H1 (cell line): ENCODE results near the gene COPS9.

Experiments
- BCL11A ChIP-seq, 2 experiments: IDR thresholded peaks; one replicate each; pipeline ENCODE4 v1.6.1; 2011; ENCODE audit warnings: low read depth in 2 of 2, low read length in 2 of 2, mild to moderate bottlenecking in 2 of 2
- CBX8 ChIP-seq: fragments of 300-800, 300-1000 bp; sonication (generic); IDR thresholded peaks from 2 replicates; pipeline ENCODE4 v1.7.1; 2016; ENCODE audit warnings: low read depth, low read length, borderline replicate concordance
- CHD2 ChIP-seq: IDR thresholded peaks from 2 replicates; pipeline ENCODE4 v1.6.1; 2012; ENCODE audit warnings: low read length, improper control_type of control experiment
- CTCF ChIP-seq, 3 experiments: IDR thresholded peaks; 1 replicate in 2 of 3; 2 replicates in 1 of 3; pipeline versions ENCODE4 v1.5.1 to v1.6.1; 2011; ENCODE audit warnings: low read length in 3 of 3, mild to moderate bottlenecking in 3 of 3, inconsistent platforms in 2 of 3, low read depth in 1 of 3, moderate library complexity in 1 of 3; ENCODE audit not compliant: insufficient read depth in 1 of 3; ENCODE audit errors: control extremely low read depth in 1 of 3
- EGR1 ChIP-seq: IDR thresholded peaks from 2 replicates; pipeline ENCODE4 v1.6.1; 2011; ENCODE audit warnings: low read depth, low read length, borderline replicate concordance
- EP300 ChIP-seq, 2 experiments: IDR thresholded peaks; 1 replicate in 1 of 2; 2 replicates in 1 of 2; pipeline ENCODE4 v1.6.1; 2011 to 2012; ENCODE audit warnings: low read depth in 2 of 2, low read length in 2 of 2, mild to moderate bottlenecking in 2 of 2, borderline replicate concordance in 1 of 2, inconsistent platforms in 1 of 2, moderate library complexity in 1 of 2
- HDAC6 ChIP-seq: IDR thresholded peaks from one replicate; pipeline ENCODE4 v1.7.1; 2012; ENCODE audit warnings: low read depth, mild to moderate bottlenecking, inconsistent platforms, low read length, moderate library complexity
- JUN ChIP-seq: IDR thresholded peaks from 2 replicates; pipeline ENCODE4 v1.6.1; 2011; ENCODE audit warnings: low read depth, mild to moderate bottlenecking, improper control_type of control experiment, low read length
- POLR2A ChIP-seq, 2 experiments: IDR thresholded peaks; 1 replicate in 1 of 2; 2 replicates in 1 of 2; pipeline ENCODE4 v1.6.1; 2011; ENCODE audit warnings: low read depth in 2 of 2, low read length in 2 of 2, mild to moderate bottlenecking in 2 of 2; ENCODE audit errors: control extremely low read depth in 1 of 2
- POLR2AphosphoS5 ChIP-seq: IDR thresholded peaks from 2 replicates; pipeline ENCODE4 v1.6.1; 2011; ENCODE audit warnings: low read depth, low read length
- RAD21 ChIP-seq, 2 experiments: IDR thresholded peaks in 1 of 2; conservative IDR thresholded peaks in 1 of 2; 2 replicates each; pipeline ENCODE4 v1.6.1; 2011; ENCODE audit warnings: low read depth in 2 of 2, low read length in 2 of 2, improper control_type of control experiment in 1 of 2, inconsistent platforms in 1 of 2, mild to moderate bottlenecking in 1 of 2, moderate library complexity in 1 of 2
- RFX5 ChIP-seq: IDR thresholded peaks from 2 replicates; pipeline ENCODE4 v1.6.1; 2011; ENCODE audit warnings: low read depth, low read length, improper control_type of control experiment, borderline replicate concordance
- SAP30 ChIP-seq: fragments of 300-600 bp; sonication (generic); IDR thresholded peaks from 2 replicates; pipeline ENCODE4 v1.7.1; 2012; ENCODE audit warnings: low read length, moderate library complexity, mild to moderate bottlenecking, inconsistent platforms; ENCODE audit not compliant: insufficient read depth, insufficient replicate concordance

DNA sequence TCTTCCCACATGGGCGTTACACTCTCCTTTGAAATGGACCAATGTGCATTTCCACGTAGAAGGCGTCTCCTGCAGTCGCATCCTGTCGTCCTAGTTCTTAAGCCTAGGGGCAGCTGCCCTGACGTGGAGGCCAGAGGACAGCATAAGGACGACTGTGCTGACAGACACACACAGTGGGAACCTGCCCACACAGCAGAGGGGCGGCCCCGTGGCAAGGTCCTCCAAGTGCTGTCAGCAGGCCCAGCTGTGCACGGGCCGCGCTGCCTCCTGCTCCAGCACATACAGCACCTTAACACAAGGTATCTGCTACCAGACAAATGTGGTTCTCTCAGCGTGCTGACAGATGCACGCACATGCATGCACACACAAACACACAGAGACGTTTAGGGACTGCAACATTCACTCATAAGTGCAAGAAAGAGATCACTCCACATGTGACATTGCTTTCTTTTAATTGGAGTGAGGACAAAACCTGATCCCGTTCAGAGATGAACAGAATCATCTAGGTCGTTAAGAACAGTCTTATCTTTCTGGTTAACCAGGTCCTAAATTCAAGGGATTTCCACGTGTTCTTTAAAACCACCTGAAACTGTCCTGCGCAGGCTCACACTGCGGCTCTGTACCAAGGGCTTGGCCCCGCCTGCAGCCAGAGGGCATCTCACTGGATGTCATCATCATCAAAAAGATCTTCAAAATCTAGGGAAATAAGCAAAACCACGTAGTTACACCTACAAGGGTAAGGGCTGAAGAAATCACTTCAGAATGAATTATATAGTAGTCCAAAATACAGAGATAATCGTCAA, 5.5 kb downstream of the COPS9 start:
- no peak; the same call in 1 of the 2 replicates for TF ChIP-seq POLR2AphosphoS5
- no peak for TF ChIP-seq EGR1
- TF ChIP-seq SAP30, result no peak
- TF ChIP-seq EP300 (IDR thresholded peaks at IDR 0.05; ENCODE audit: borderline replicate concordance in 1 of 2, low read depth in 2 of 2, low read length in 2 of 2), result no peak
- no peak for TF ChIP-seq CHD2
- TF ChIP-seq CTCF (IDR thresholded peaks at IDR 0.05; ENCODE audit: control extremely low read depth in 1 of 3, insufficient read depth in 1 of 3, low read depth in 1 of 3, low read length in 3 of 3), result no peak
- no peak for TF ChIP-seq HDAC6
- no peak for TF ChIP-seq RFX5
- TF ChIP-seq POLR2A (IDR thresholded peaks at IDR 0.05; ENCODE audit: control extremely low read depth in 1 of 2, low read depth in 2 of 2, low read length in 2 of 2), result no peak
- TF ChIP-seq BCL11A (IDR thresholded peaks at IDR 0.05; ENCODE audit: low read depth in 2 of 2, low read length in 2 of 2), result no peak
- no peak for TF ChIP-seq RAD21 (IDR thresholded peaks at IDR 0.05 in 1 of 2, conservative IDR thresholded peaks at IDR 0.05 in 1 of 2; ENCODE audit: low read depth in 2 of 2, low read length in 2 of 2)
- TF ChIP-seq CBX8, result no peak
- no peak for TF ChIP-seq JUN
